WI38 (cell line): ENCODE data around the gene SLC1A1.

Experiments
- H3K4me3 ChIP-seq: 2 replicates; pipeline ENCODE4 v1.5.1; 2011; ENCODE audit warnings: low read depth, mild to moderate bottlenecking, control low read depth, low read length
- CTCF ChIP-seq: IDR thresholded peaks from 2 replicates; pipeline ENCODE4 v1.5.1; 2012; ENCODE audit warnings: low read depth, mild to moderate bottlenecking, control low read depth, low read length

The SLC1A1 gene

GRCh38 chr9:4547016-4547415 is 56.7 kb downstream of the SLC1A1 start:
- no peak overlapping the region for H3K4me3 ChIP-seq
- no peak for TF ChIP-seq CTCF

DNA sequence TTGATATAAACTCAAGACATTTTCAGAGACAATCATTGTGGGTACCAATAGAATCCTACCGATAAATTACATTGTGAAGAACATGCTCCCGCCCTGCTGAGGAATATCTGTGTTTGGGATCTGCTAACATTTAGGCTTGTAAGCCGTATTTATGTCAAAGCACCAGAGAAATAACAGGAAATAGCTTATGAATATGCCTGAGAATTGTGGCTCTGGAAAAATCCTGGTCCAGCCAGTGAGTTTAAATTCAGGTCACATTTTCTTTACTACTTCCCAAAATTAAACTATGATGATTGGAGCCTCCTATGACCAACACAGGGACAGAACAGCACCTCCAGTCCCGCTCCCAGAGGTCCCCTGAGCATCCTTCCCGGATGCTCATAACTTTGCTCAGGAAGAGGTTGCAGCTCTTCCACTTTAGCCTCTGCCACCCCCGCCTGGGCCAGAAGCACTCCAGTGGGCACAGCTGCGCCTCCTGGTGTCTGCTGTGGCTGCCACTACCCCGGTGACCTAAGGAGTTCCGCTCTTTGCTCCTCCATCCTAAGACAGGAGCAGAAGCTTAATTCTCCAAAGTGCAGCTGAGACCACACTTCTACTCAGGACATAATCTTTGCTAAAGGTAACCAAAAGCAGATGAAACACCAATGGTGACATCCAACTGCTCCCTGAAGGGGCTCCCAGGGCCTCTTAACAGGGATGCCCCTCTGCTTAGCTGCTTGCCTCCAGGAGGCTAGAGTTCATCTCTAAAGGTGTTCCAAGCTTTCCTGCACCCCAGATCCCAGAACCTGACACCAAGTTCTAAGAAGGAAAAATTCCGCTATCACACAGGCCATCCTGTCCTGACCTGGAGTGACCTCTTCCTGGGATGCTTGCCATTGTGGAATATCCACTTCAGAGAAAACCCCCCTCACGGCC is 58.8 kb downstream of the SLC1A1 start:
- H3K4me3 ChIP-seq = no peak overlapping the region
- TF ChIP-seq CTCF = peak; percentile 27; the same call in 1 of the 2 replicates

- no peak for TF ChIP-seq CTCF
- H3K4me3 ChIP-seq = no peak overlapping the region
These were observed 59.6 kb downstream of the SLC1A1 start for GRCh38 chr9:4549751-4550295.

DNA sequence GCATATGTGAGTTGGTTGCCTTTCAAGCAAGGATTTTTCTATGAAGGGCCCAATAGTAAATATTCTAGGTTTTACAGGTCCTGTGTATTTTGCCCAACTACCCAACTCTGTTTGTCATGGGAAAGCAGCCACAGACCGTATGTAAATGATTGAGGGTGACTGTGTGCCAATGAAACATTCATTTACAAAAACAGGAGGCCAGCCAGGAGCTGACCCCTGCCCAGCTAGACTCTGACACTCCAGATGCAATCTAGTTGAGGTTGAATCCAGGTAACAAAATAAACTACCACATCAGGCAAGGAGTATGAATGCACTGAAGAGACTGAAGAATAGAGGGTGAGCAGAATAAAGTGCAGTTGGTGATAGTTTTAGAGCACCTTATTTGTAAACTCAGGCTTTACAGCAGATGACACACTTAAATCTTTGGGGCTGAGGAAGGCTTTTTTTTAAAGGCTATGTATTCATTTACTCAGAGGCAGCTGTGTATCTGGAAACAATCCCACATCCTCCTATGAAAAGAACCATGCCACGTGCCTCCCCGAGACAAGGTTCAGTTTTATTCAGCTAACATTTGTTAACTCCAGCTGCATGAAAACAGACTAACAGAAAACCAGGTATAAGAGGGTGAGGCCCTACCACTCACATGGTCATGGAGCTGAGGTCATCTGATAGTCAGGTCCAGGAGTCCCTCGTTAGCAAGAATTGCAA is 60.7 kb downstream of the SLC1A1 start:
- TF ChIP-seq CTCF = no peak

DNA sequence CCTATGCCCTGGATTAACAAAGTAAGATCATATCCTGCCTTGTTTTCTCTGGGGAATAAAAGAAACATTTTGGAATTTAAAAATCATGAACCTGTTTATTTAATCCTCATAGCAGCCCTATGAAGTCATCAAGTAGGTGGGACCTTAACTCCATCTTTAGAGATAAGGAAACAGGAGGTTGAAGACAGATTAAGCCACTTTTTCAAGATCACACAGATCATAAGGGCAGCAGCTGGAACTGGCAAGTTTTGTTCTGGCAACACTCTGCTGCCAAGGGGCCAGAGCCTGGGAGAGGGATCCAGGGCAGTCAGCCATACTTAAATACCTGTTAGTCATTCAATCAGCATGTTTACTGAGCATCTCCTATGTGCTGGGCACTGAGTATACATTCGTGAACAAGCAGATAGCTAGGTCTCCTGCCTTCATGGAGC is 63.7 kb downstream of the SLC1A1 start:
- TF ChIP-seq CTCF = no peak
- no peak overlapping the region for H3K4me3 ChIP-seq

More for the DNA sequence above, 60.7 kb downstream of the SLC1A1 start:
- H3K4me3 ChIP-seq = no peak overlapping the region

DNA sequence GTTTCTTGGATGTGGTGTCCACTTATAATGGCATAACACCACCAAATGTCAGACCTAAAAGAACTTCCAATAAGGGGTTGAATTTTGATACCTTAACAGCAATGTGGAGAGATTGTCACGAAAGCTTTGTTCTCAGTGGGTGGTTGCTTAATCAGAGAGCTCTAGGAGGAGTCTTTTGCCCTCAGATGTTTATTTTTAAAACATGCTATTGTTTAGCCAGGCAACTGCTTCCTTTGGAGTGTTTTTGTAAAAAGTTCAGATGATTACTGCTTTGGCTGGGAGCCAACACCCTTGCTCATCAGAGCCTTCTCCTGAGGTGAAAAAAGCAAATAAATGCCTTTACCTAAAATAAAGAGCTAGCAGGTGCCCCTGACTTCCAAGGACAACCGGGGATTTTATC is 65.0 kb downstream of the SLC1A1 start:
- no peak overlapping the region for H3K4me3 ChIP-seq
- TF ChIP-seq CTCF = no peak
